Activated T-cell treated with anti-CD3 and anti-CD28 coated beads, Interleukin-2, amount 50 U/mL, for 72 hours (primary cell): ENCODE results near the gene ZNF41. TPM values are rescaled to one million over a fixed set of nuclear protein-coding genes. Genes with fewer than 3 reads are reported as not detected.
"Not testable (repeated sequence)": the region's sequence is repeated elsewhere in the genome, so short reads cannot be mapped to it uniquely, and the experiment has no call there.

Experiments used
- ATAC-seq, 2 donors: fragments of 150-1000 bp; cut with Tn5 transposase; replicated peaks in 1 of 2; 2 replicates each; pipeline ENCODE4 v1.10.0; 2021; ENCODE audit warnings: moderate library complexity in 2 of 2, mild to moderate bottlenecking in 1 of 2
- DNase-seq, 2 donors: peaks; one replicate each; pipeline ENCODE4 v3.0.0; 2021 to 2022; ENCODE audit warnings: mixed read lengths in 1 of 2
- H3K27ac Mint-ChIP-seq: one replicate; pipeline ENCODE4 v1.8.0; 2022; ENCODE audit warnings: mild to moderate bottlenecking, moderate library complexity, mixed read lengths
- H3K27me3 Mint-ChIP-seq: one replicate; pipeline ENCODE4 v1.8.0; 2022; ENCODE audit warnings: low read depth, mixed read lengths
- H3K36me3 Mint-ChIP-seq, 2 donors: one replicate each; pipeline ENCODE4 v1.8.0; 2022; ENCODE audit warnings: mixed read lengths in 2 of 2, mild to moderate bottlenecking in 1 of 2; ENCODE audit not compliant: insufficient read depth in 2 of 2
- H3K4me1 Mint-ChIP-seq: one replicate; pipeline ENCODE4 v1.8.0; 2022; ENCODE audit warnings: low read depth, mixed read lengths
- H3K4me3 Mint-ChIP-seq, 2 donors: one replicate each; pipeline ENCODE4 v1.8.0; 2022; ENCODE audit warnings: mild to moderate bottlenecking in 2 of 2, mixed read lengths in 2 of 2, moderate library complexity in 2 of 2
- H3K9me3 Mint-ChIP-seq, 2 donors: one replicate each; pipeline ENCODE4 v1.8.0; 2022; ENCODE audit warnings: mixed read lengths in 2 of 2
- total RNA-seq, 2 donors: library from RNA; stranded (reverse); gene quantifications; one replicate each; pipeline ENCODE4 v1.2.3, GENCODE V29; 2022

The ZNF41 gene
- 1 to 10 TPM; 6.1 to 8.2 TPM for total RNA-seq

- Mint-ChIP-seq H3K36me3 (no peaks in the 10 kb centered on the region), H3K9me3 (no peaks in the 10 kb centered on the region), H3K27ac (peak within 1 kb of the TSS; percentile 88), H3K4me1 (peaks cover 52% of the 10 kb centered on the region), H3K4me3 (peak within 1 kb of the TSS; percentile 82 to 88), H3K27me3 (no peaks in the 10 kb centered on the region)
- ATAC-seq (peak; percentile 84 to 86), DNase-seq (peak; percentile 72 to 76)
Measured at GRCh38 chrX:47482512-47483305, at the start of gene ZNF41. Gene ZNF41, minus strand, starts transcription at chrX:47483222. Its CDS starts 15,741 bp downstream, at chrX:47467481.

GRCh38 chrX:47530049-47530448, 47.0 kb upstream of the ZNF41 start:
- Mint-ChIP-seq H3K4me3 (no peak overlapping the region), H3K4me1 (no peaks in the 10 kb centered on the region), H3K9me3 (no peaks in the 10 kb centered on the region), H3K27ac (no peak overlapping the region), H3K36me3 (no peaks in the 10 kb centered on the region), H3K27me3 (no peaks in the 10 kb centered on the region)
- ATAC-seq (no peak), DNase-seq (no peak)

- no peak for DNase-seq
- no peaks in the 10 kb centered on the region for H3K27me3 Mint-ChIP-seq
- no peak for ATAC-seq
- H3K9me3 Mint-ChIP-seq = no peaks in the 10 kb centered on the region
- H3K27ac Mint-ChIP-seq = no peak overlapping the region
- no peaks in the 10 kb centered on the region for H3K4me1 Mint-ChIP-seq
- H3K4me3 Mint-ChIP-seq = no peak overlapping the region
- H3K36me3 Mint-ChIP-seq = no peaks in the 10 kb centered on the region
Measured at GRCh38 chrX:47529548-47529947, 46.5 kb upstream of the ZNF41 start.

- ATAC-seq (peak; percentile 57 to 61), DNase-seq (no peak)
- no peak overlapping the region for H3K27ac Mint-ChIP-seq
- H3K36me3 Mint-ChIP-seq = no peaks in the 10 kb centered on the region
- peak overlapping the region; percentile 78 to 85 for H3K4me3 Mint-ChIP-seq
- H3K4me1 Mint-ChIP-seq = peaks cover 5% of the 10 kb centered on the region
- H3K27me3 Mint-ChIP-seq = no peaks in the 10 kb centered on the region
- H3K9me3 Mint-ChIP-seq = no peaks in the 10 kb centered on the region
Measured at GRCh38 chrX:47523713-47524166, 40.7 kb upstream of the ZNF41 start.

- no peaks in the 10 kb centered on the region for H3K27me3 Mint-ChIP-seq
- peak; percentile 84 to 86 for DNase-seq
Measured at GRCh38 chrX:47523297-47523696, 40.3 kb upstream of the ZNF41 start.

GRCh38 chrX:47518144-47518543, 35.1 kb upstream of the ZNF41 start:
- DNase-seq (no peak), ATAC-seq (no peak)
- Mint-ChIP-seq H3K27ac (no peak overlapping the region), H3K4me1 (peaks cover 14% of the 10 kb centered on the region), H3K27me3 (peaks cover 14% of the 10 kb centered on the region), H3K9me3 (no peaks in the 10 kb centered on the region), H3K4me3 (no peak overlapping the region), H3K36me3 (peaks cover 0 to 2% of the 10 kb centered on the region in 2 donors)

More at GRCh38 chrX:47523297-47523696, 40.3 kb upstream of the ZNF41 start:
- peak; percentile 99 to 100 for ATAC-seq
- peaks cover 5% of the 10 kb centered on the region for H3K4me1 Mint-ChIP-seq
- H3K36me3 Mint-ChIP-seq = no peaks in the 10 kb centered on the region
- H3K9me3 Mint-ChIP-seq = no peaks in the 10 kb centered on the region
- H3K27ac Mint-ChIP-seq = no peak overlapping the region
- peak overlapping the region; percentile 78 to 85 for H3K4me3 Mint-ChIP-seq

- DNase-seq (no peak), ATAC-seq (peak in 1 of 2 donors; percentile 42)
- peaks cover 22% of the 10 kb centered on the region for H3K27me3 Mint-ChIP-seq
- H3K4me1 Mint-ChIP-seq = peaks cover 10% of the 10 kb centered on the region
- no peaks in the 10 kb centered on the region for H3K9me3 Mint-ChIP-seq
- no peak overlapping the region for H3K27ac Mint-ChIP-seq
- H3K4me3 Mint-ChIP-seq = no peak overlapping the region
- H3K36me3 Mint-ChIP-seq = peaks cover 0 to 2% of the 10 kb centered on the region in 2 donors
Measured at GRCh38 chrX:47515941-47516665, 33.1 kb upstream of the ZNF41 start.

GRCh38 chrX:47514533-47515235, 31.7 kb upstream of the ZNF41 start:
- peaks cover 10% of the 10 kb centered on the region for H3K4me1 Mint-ChIP-seq
- peak overlapping the region in 1 of 2 donors; percentile 6 for H3K4me3 Mint-ChIP-seq
- H3K9me3 Mint-ChIP-seq = no peaks in the 10 kb centered on the region
- H3K27ac Mint-ChIP-seq = no peak overlapping the region
- DNase-seq = no peak
- peaks cover 22% of the 10 kb centered on the region for H3K27me3 Mint-ChIP-seq
- H3K36me3 Mint-ChIP-seq = peaks cover 0 to 2% of the 10 kb centered on the region in 2 donors
- ATAC-seq = no peak

GRCh38 chrX:47513034-47513965, 30.3 kb upstream of the ZNF41 start:
- not testable (repeated sequence) for H3K27ac Mint-ChIP-seq
- H3K4me3 Mint-ChIP-seq = peak overlapping the region; percentile 85 to 90

GRCh38 chrX:47512383-47512782, 29.4 kb upstream of the ZNF41 start:
- not testable (repeated sequence) for H3K27ac Mint-ChIP-seq, H3K4me1 Mint-ChIP-seq, H3K9me3 Mint-ChIP-seq, DNase-seq, H3K36me3 Mint-ChIP-seq, ATAC-seq
- Mint-ChIP-seq H3K4me3 (peak overlapping the region in 1 of 2 donors; percentile 90), H3K27me3 (peaks cover 22% of the 10 kb centered on the region)

More at GRCh38 chrX:47513034-47513965, 30.3 kb upstream of the ZNF41 start:
- not testable (repeated sequence) for H3K4me1 Mint-ChIP-seq, H3K9me3 Mint-ChIP-seq, H3K36me3 Mint-ChIP-seq
- ATAC-seq (peak; percentile 83 to 84), DNase-seq (peak in 1 of 2 donors; percentile 9)
- peaks cover 22% of the 10 kb centered on the region for H3K27me3 Mint-ChIP-seq

GRCh38 chrX:47507153-47507867, 24.3 kb upstream of the ZNF41 start:
- Mint-ChIP-seq H3K27ac (no peak overlapping the region), H3K4me1 (no peaks in the 10 kb centered on the region), H3K9me3 (no peaks in the 10 kb centered on the region), H3K36me3 (no peaks in the 10 kb centered on the region), H3K4me3 (no peak overlapping the region), H3K27me3 (peaks cover 22% of the 10 kb centered on the region)
- DNase-seq (no peak), ATAC-seq (no peak)
